Fibroblast of pulmonary artery (primary cell): Measurements from ENCODE around the gene EIF3D.

Source experiments
- DNase-seq: peaks from one replicate; pipeline ENCODE4 v3.0.0-alpha.2; 2010; ENCODE audit warnings: low read depth
- H3K4me3 ChIP-seq: replicated peaks from 2 replicates; pipeline ENCODE4 v1.5.1; 2011; ENCODE audit warnings: low read depth, mild to moderate bottlenecking, control low read depth, low read length, moderate library complexity
- CTCF ChIP-seq: IDR thresholded peaks from 2 replicates; pipeline ENCODE4 v1.5.1; 2011; ENCODE audit warnings: mild to moderate bottlenecking, control low read depth, low read length, inconsistent platforms; ENCODE audit errors: missing control alignments

Gene EIF3D

DNA sequence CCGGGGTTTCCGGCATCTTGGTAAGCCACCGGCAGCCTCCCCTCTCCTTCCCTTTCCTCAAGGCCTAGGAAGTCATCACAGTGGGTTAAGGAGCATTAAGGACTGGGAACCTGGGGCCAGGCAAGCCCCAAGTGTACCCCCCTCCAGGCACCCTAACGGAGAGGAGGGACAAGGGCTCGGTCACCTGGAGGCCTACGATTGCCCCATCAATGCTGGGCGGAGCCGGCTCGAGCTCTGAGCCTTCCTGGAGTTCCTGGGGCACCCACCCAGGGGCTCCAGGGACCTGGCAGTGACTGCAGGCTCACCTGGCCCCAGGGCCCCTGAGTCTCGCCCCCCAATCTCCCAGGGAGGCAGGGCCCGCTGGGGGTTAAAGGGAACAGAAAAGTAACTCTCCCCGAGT is 34.5 kb upstream of the EIF3D start:
- H3K4me3 ChIP-seq: no peak overlapping the region
- TF ChIP-seq CTCF: no peak
- no peak for DNase-seq

DNA sequence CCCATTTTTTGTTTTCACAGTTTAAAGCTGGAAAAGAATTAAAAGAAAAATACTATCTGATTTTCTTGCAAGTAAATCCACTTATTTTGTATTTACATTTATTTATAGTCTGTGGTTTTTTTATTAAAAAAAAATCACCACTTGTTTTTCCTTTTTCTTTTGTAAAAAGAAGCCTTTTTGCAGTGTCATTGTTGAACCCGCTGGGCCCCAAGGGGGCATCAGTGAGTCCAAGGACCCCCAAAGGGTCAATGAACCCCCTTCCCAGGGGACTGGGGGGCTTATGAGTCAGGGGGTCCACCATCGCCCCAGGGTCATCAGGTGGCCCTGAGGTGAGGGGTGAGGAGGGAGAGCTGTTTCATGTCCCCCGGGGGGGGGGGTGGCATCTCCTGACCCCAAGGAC is 34.0 kb upstream of the EIF3D start:
- no peak overlapping the region for H3K4me3 ChIP-seq
- DNase-seq: no peak
- TF ChIP-seq CTCF: no peak

GRCh38 chr22:36562261-36562835 is 33.4 kb upstream of the EIF3D start:
- TF ChIP-seq CTCF: no peak
- peak; percentile 56 for DNase-seq
- H3K4me3 ChIP-seq: no peak overlapping the region

DNA sequence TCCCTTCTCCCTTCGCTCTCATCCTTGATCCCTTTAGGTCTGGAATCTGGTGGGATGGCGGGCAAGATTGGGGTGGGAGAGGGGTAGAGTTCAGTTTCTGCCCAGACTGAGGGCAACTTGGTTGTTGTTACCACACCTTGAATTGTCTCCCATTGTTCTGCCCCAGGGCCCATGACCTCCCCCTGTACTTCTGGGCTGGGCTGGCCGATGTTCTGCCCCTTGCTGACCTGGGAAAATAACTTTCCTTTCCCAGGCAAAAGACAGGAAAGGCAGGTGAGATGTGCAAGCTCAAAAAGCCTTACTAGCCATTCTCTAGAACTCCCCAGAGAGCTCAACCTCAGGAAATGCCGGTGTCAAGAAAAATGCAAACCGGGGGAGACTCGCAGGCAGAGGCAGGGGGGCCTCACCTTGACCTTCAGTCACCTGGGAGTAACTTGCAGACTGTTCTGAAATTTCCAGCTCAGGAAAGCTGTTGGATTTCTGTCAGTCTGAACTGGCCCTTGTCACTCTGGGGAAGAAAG is 32.4 kb upstream of the EIF3D start:
- DNase-seq: no peak
- H3K4me3 ChIP-seq: no peak overlapping the region
- no peak for TF ChIP-seq CTCF

- TF ChIP-seq CTCF: no peak
- H3K4me3 ChIP-seq: no peak overlapping the region
- no peak for DNase-seq
These were observed 31.0 kb upstream of the EIF3D start for GRCh38 chr22:36560001-36560400.

GRCh38 chr22:36554098-36554497 is 25.1 kb upstream of the EIF3D start:
- no peak for TF ChIP-seq CTCF
- no peak overlapping the region for H3K4me3 ChIP-seq
- no peak for DNase-seq

DNA sequence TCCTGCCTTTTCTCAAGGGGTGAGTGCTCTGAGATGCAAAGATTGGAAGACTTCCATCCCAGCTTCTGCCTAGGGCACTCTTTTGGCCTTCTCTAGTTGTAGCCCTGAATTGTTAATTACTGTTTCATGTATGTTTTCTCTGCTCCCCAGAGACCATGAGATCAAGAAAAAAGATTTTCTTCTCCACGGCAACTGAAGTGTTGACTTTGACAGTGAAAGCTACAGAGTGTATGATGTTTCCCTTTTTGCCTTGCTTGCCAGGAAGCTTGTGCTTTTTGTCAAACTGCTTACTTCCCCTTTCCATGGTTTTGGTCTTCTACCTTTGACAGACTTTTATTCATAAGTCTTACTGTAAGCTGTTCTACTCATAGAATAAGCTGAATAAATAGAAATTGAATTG is 23.3 kb upstream of the EIF3D start:
- no peak overlapping the region for H3K4me3 ChIP-seq
- DNase-seq: no peak

More for the DNA sequence above, 23.3 kb upstream of the EIF3D start:
- no peak for TF ChIP-seq CTCF
